AG10803 (cell line): ENCODE measurements around the gene TMEM150C.
"Not testable (repeated sequence)": the region's sequence is repeated elsewhere in the genome, so short reads cannot be mapped to it uniquely, and the experiment has no call there.

Experiments used
- DNase-seq: peaks from one replicate; pipeline ENCODE4 v3.0.0; 2010; ENCODE audit warnings: low read depth
- H3K4me3 ChIP-seq: 2 replicates; pipeline ENCODE4 v1.5.1; 2011; ENCODE audit warnings: mild to moderate bottlenecking, low read length, control low read depth
- CTCF ChIP-seq: conservative IDR thresholded peaks from 2 replicates; pipeline ENCODE4 v1.5.1; 2011; ENCODE audit warnings: mild to moderate bottlenecking, low read length, control low read depth, inconsistent platforms

Gene TMEM150C

GRCh38 chr4:82555276-82555675 is 6.5 kb downstream of the TMEM150C start:
- TF ChIP-seq CTCF = 0 out of 2 replicates have a peak, but pooled peaks have one; percentile 2
- DNase-seq = no peak
- no peak overlapping the region for H3K4me3 ChIP-seq

- no peak overlapping the region for H3K4me3 ChIP-seq
- TF ChIP-seq CTCF = no peak
- no peak for DNase-seq
These were observed 8.8 kb downstream of the TMEM150C start for GRCh38 chr4:82553020-82553419.

- DNase-seq = no peak
- no peak for TF ChIP-seq CTCF
- H3K4me3 ChIP-seq = no peak overlapping the region
These were observed 10.1 kb downstream of the TMEM150C start for GRCh38 chr4:82551734-82552133.

GRCh38 chr4:82547850-82548249 is 13.9 kb downstream of the TMEM150C start:
- H3K4me3 ChIP-seq, DNase-seq: not testable (repeated sequence)

GRCh38 chr4:82543131-82543530 is 18.7 kb downstream of the TMEM150C start:
- no peak overlapping the region for H3K4me3 ChIP-seq
- no peak for TF ChIP-seq CTCF
- no peak for DNase-seq

GRCh38 chr4:82542642-82543041 is 19.1 kb downstream of the TMEM150C start:
- no peak for TF ChIP-seq CTCF
- no peak for DNase-seq
- H3K4me3 ChIP-seq = no peak overlapping the region

- no peak for DNase-seq
- H3K4me3 ChIP-seq = no peak overlapping the region
- TF ChIP-seq CTCF = no peak
These were observed 32.5 kb downstream of the TMEM150C start for GRCh38 chr4:82529322-82529721.

GRCh38 chr4:82528868-82529267 is 32.9 kb downstream of the TMEM150C start:
- DNase-seq = no peak
- 0 out of 2 replicates have a peak, but pooled peaks have one; percentile 3 for TF ChIP-seq CTCF

More at GRCh38 chr4:82528868-82529267, 32.9 kb downstream of the TMEM150C start:
- no peak overlapping the region for H3K4me3 ChIP-seq
